ENCODE results near the gene CD1C.
A peak's percentile ranks its signal among the peaks of the same experiment; 100 is the strongest.
"Not testable (repeated sequence)": the region's sequence is repeated elsewhere in the genome, so short reads cannot be mapped to it uniquely, and the experiment has no call there.

Gene CD1C

GRCh38 chr1:158289811-158290210 lies at the start of gene CD1C:
Gene CD1C, plus strand, starts transcription at chr1:158289923. Its CDS starts 142 bp downstream, at chr1:158290065.
- no peak for DNase-seq

GRCh38 chr1:158246650-158247049 lies 43.1 kb upstream of the CD1C start:
- DNase-seq: no peak

GRCh38 chr1:158248118-158248517 lies 41.6 kb upstream of the CD1C start:
- peak; percentile 37 for DNase-seq

GRCh38 chr1:158248771-158249170 lies 41.0 kb upstream of the CD1C start:
- no peak for DNase-seq

GRCh38 chr1:158249646-158250045 lies 40.1 kb upstream of the CD1C start:
- DNase-seq: no peak

- DNase-seq: no peak
Measured at GRCh38 chr1:158251163-158251562, 38.6 kb upstream of the CD1C start.

GRCh38 chr1:158255656-158256055 lies 34.1 kb upstream of the CD1C start:
- DNase-seq: no peak

GRCh38 chr1:158256747-158257146 lies 33.0 kb upstream of the CD1C start:
- DNase-seq: not testable (repeated sequence)

GRCh38 chr1:158257888-158258287 lies 31.8 kb upstream of the CD1C start:
- DNase-seq: no peak

- DNase-seq: no peak
Measured at GRCh38 chr1:158259117-158259516, 30.6 kb upstream of the CD1C start.

GRCh38 chr1:158272681-158273080 lies 17.0 kb upstream of the CD1C start:
- no peak for DNase-seq

GRCh38 chr1:158274797-158275196 lies 14.9 kb upstream of the CD1C start:
- DNase-seq: no peak

- DNase-seq: not testable (repeated sequence)
Measured at GRCh38 chr1:158282421-158282820, 7.3 kb upstream of the CD1C start.

- no peak for DNase-seq
Measured at GRCh38 chr1:158283965-158284364, 5.8 kb upstream of the CD1C start.

- DNase-seq: peak; percentile 76
Measured at GRCh38 chr1:158285756-158286241, 3.9 kb upstream of the CD1C start.

- DNase-seq: no peak
Measured at GRCh38 chr1:158286487-158286886, 3.2 kb upstream of the CD1C start.

- no peak for DNase-seq
Measured at GRCh38 chr1:158286941-158287346, 2.8 kb upstream of the CD1C start.

- DNase-seq: no peak
Measured at GRCh38 chr1:158290321-158290844, 660 bp downstream of the CD1C start.

GRCh38 chr1:158295791-158296190 lies 6.1 kb downstream of the CD1C start:
- no peak for DNase-seq

GRCh38 chr1:158310623-158311022 lies 20.9 kb downstream of the CD1C start:
- no peak for DNase-seq

- no peak for DNase-seq
Measured at GRCh38 chr1:158311066-158311465, 21.3 kb downstream of the CD1C start.

GRCh38 chr1:158323866-158324265 lies 34.1 kb downstream of the CD1C start:
- no peak for DNase-seq

GRCh38 chr1:158324395-158324794 lies 34.7 kb downstream of the CD1C start:
- DNase-seq: no peak

GRCh38 chr1:158327481-158327880 lies 37.8 kb downstream of the CD1C start:
- DNase-seq: no peak

GRCh38 chr1:158328426-158328825 lies 38.7 kb downstream of the CD1C start:
- DNase-seq: no peak
